ENCODE results near the gene EMX1. TPM values are rescaled to one million over a fixed set of nuclear protein-coding genes. Genes with fewer than 3 reads are reported as not detected.

Gene EMX1
- total RNA-seq (2021) (not detected in 2 replicates), Bru-seq, nascent RNA (not detected), BruChase-seq, experiment 1, labeled RNA remaining after a 2-hour chase (not detected), BruChase-seq, experiment 2, labeled RNA remaining after a 6-hour chase (not detected)
- long read RNA-seq: 0 reads

DNA sequence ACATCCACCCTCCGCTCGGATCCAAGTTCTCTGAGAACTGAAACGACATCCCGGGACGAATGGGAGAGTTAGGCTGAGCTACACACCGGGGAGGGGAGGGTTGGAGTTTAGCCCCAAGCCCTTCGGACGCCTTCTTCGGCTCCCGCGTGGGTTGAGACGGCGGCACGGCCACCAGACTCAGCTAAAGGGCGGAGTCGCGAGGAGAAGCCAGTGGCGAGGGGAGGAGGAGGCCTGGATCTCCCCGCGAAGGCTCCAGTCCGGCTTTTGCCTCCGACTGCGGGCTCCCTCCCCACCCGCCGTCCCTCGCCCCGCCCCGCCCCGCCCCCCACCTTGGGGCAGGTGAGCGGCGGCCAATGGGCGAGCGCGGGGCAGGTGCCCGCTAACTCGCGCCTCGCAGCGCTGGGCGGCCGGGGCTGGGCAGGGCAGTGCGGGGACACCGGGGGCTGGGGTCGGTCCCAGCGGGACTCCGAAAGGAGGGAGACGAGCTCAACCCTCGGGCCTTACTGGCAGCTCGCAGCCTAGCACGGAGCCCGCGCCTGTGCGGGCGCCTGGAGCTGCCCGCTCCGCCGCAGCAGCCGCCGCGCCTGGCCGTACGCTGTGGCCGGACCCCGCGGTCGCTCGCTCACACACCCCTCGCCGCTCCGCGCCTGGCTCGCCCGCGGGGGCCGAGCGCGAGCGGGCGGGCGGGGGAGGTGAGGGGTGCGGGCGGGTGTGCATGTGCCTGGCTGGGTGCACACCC lies at the start of gene EMX1:
TSS of gene EMX1 (plus strand) at position 382 of the 739 bp plus-strand sequence. CDS start at position 716, 334 bp downstream.
- no peaks in the 10 kb centered on the region for H3K9me3 ChIP-seq (ENCODE audit: insufficient read depth, low read depth)
- no peak within 1 kb of the TSS for H3K27ac ChIP-seq
- H3F3A ChIP-seq (ENCODE audit: insufficient read depth, low read depth): no peaks in the 10 kb centered on the region
- TF ChIP-seq, protein P1, sequence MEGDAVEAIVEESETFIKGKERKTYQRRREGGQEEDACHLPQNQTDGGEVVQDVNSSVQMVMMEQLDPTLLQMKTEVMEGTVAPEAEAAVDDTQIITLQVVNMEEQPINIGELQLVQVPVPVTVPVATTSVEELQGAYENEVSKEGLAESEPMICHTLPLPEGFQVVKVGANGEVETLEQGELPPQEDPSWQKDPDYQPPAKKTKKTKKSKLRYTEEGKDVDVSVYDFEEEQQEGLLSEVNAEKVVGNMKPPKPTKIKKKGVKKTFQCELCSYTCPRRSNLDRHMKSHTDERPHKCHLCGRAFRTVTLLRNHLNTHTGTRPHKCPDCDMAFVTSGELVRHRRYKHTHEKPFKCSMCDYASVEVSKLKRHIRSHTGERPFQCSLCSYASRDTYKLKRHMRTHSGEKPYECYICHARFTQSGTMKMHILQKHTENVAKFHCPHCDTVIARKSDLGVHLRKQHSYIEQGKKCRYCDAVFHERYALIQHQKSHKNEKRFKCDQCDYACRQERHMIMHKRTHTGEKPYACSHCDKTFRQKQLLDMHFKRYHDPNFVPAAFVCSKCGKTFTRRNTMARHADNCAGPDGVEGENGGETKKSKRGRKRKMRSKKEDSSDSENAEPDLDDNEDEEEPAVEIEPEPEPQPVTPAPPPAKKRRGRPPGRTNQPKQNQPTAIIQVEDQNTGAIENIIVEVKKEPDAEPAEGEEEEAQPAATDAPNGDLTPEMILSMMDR (conservative IDR thresholded peaks at IDR 0.05): no peak
- TF ChIP-seq EZH2 (IDR thresholded peaks at IDR 0.05; ENCODE audit: low read depth): no peak
- H2AFZ ChIP-seq: peak within 1 kb of the TSS; percentile 82
- ChIA-PET CTCF (no interaction called here), POLR2A (ENCODE audit: unreplicated experiment) (no interaction called here)
- intact Hi-C loops (cut with micrococcal nuclease; ENCODE audit: unreplicated experiment): no loop called here
- DNase-seq: peak; percentile 56 to 74
- H3K36me3 ChIP-seq (ENCODE audit: low read depth): no peaks in the 10 kb centered on the region
- H3K79me2 ChIP-seq (ENCODE audit: low read depth): no peaks in the 10 kb centered on the region
- H3K4me3 ChIP-seq: peak within 1 kb of the TSS; percentile 74
- H3K4me1 ChIP-seq (replicated peaks; ENCODE audit: insufficient read depth): peaks cover 14% of the 10 kb centered on the region
- peaks cover 83% of the 10 kb centered on the region for H3K27me3 ChIP-seq (ENCODE audit: insufficient read depth, low read depth)
- no peaks in the 10 kb centered on the region for H4K20me1 ChIP-seq (ENCODE audit: insufficient read depth)
- no TSS peak for BruUV-seq (replicated peaks)
- H3K4me2 ChIP-seq: peak within 1 kb of the TSS; percentile 99
- H3K9me2 ChIP-seq (ENCODE audit: insufficient read depth): no peaks in the 10 kb centered on the region

DNA sequence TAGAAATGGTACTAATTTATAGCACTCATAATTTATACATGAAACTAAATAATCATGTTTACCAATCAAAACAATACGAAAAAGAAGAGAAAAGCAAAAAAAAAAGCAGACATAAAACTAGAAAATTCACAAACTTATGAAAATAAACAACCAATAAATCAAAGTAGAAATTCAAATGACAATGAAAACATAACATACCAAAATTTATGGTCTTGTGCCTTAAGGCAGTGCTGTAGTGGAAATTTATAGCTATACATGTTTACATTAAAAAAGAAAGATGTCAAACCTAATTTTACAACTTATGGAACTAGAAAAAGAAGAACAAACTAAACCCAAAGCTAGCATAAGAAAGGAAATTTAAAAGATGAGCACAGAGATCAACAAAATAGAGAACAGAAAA lies 46.3 kb upstream of the EMX1 start:
- 0 out of 2 replicates have a peak, but pooled peaks cover 7% of the 10 kb centered on the region for H3K27me3 ChIP-seq (ENCODE audit: insufficient read depth, low read depth)
- H4K20me1 ChIP-seq (ENCODE audit: insufficient read depth): no peaks in the 10 kb centered on the region
- no peak overlapping the region for H3K4me2 ChIP-seq
- no peak overlapping the region for H2AFZ ChIP-seq
- POLR2A ChIA-PET (ENCODE audit: unreplicated experiment): interaction anchor here (0.7 kb wide), 2 partner anchors 38 to 214 kb away, joined by 4 to 7 read pairs; no protein-coding TSS in a partner anchor
- CTCF ChIA-PET: no interaction called here
- no peaks in the 10 kb centered on the region for H3K79me2 ChIP-seq (ENCODE audit: low read depth)
- no peaks in the 10 kb centered on the region for H3F3A ChIP-seq (ENCODE audit: insufficient read depth, low read depth)
- no peak for TF ChIP-seq EZH2 (IDR thresholded peaks at IDR 0.05; ENCODE audit: low read depth)
- TF ChIP-seq, protein P1 (conservative IDR thresholded peaks at IDR 0.05): no peak
- H3K36me3 ChIP-seq (ENCODE audit: low read depth): no peaks in the 10 kb centered on the region
- intact Hi-C loops (cut with micrococcal nuclease; ENCODE audit: unreplicated experiment): no loop called here
- H3K27ac ChIP-seq: no peak overlapping the region
- H3K4me3 ChIP-seq: no peak overlapping the region
- H3K9me3 ChIP-seq (ENCODE audit: insufficient read depth, low read depth): no peaks in the 10 kb centered on the region
- H3K4me1 ChIP-seq (replicated peaks; ENCODE audit: insufficient read depth): no peaks in the 10 kb centered on the region
- no peaks in the 10 kb centered on the region for H3K9me2 ChIP-seq (ENCODE audit: insufficient read depth)
- no peak for DNase-seq
- no TSS peak for BruUV-seq (replicated peaks)

DNA sequence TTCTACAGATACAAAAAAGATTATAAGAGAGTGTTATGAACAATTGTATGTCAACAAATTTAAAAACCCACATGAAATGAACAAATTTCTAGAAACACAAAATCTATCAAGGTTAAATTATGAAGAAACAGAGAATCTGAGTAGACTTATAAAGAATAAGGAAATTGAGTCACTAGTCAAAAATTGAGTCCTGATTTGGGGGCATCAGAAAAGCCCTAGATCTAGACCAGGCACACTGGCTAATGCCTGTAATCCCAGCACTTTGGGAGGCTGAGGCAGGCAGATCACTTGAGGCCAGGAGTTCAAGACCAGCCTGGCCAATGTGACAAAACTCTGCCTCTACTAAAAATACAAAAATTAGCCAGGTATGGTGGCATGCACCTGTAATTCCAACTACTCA lies 45.4 kb upstream of the EMX1 start:
- Histone ChIP-seq H2AFZ (no peak overlapping the region), H3K27me3 (ENCODE audit: insufficient read depth, low read depth) (peaks cover 10% of the 10 kb centered on the region; the same call in 1 of the 2 replicates), H3K4me3 (no peak overlapping the region), H4K20me1 (ENCODE audit: insufficient read depth) (no peaks in the 10 kb centered on the region), H3K36me3 (ENCODE audit: low read depth) (no peaks in the 10 kb centered on the region), H3K4me1 (replicated peaks; ENCODE audit: insufficient read depth) (no peaks in the 10 kb centered on the region), H3K27ac (no peak overlapping the region), H3K79me2 (ENCODE audit: low read depth) (no peaks in the 10 kb centered on the region), H3K4me2 (no peak overlapping the region), H3F3A (ENCODE audit: insufficient read depth, low read depth) (no peaks in the 10 kb centered on the region), H3K9me3 (ENCODE audit: insufficient read depth, low read depth) (no peaks in the 10 kb centered on the region), H3K9me2 (ENCODE audit: insufficient read depth) (no peaks in the 10 kb centered on the region)
- no peak for DNase-seq
- ChIA-PET CTCF (no interaction called here), POLR2A (ENCODE audit: unreplicated experiment) (interaction anchor here (0.7 kb wide), 1 partner anchor 215 kb away, joined by 7 read pairs; no protein-coding TSS in a partner anchor)
- intact Hi-C loops (cut with micrococcal nuclease; ENCODE audit: unreplicated experiment): no loop called here
- TF ChIP-seq, protein P1 (conservative IDR thresholded peaks at IDR 0.05): no peak
- no peak for TF ChIP-seq EZH2 (IDR thresholded peaks at IDR 0.05; ENCODE audit: low read depth)
- BruUV-seq (replicated peaks): no TSS peak
